Endodermal cell (in vitro differentiated cells): ENCODE results near the gene OR1F1. TPM values are rescaled to one million over a fixed set of nuclear protein-coding genes. Genes with fewer than 3 reads are reported as not detected.

ENCODE experiments used
- DNase-seq: peaks from one replicate; pipeline ENCODE4 v3.0.0-alpha.2; 2017
- H3K27ac ChIP-seq: 2 replicates; pipeline ENCODE4 v1.5.1; 2013; ENCODE audit warnings: mild to moderate bottlenecking, low read depth, low read length, moderate library complexity
- H3K27me3 ChIP-seq: 2 replicates; pipeline ENCODE4 v1.6.1; 2013; ENCODE audit warnings: mild to moderate bottlenecking, low read length, moderate library complexity; ENCODE audit not compliant: insufficient read depth, control insufficient read depth, poor library complexity, severe bottlenecking
- H3K36me3 ChIP-seq: 2 replicates; pipeline ENCODE4 v1.7.0; 2013; ENCODE audit warnings: mild to moderate bottlenecking, low read length, moderate library complexity; ENCODE audit not compliant: control insufficient read depth, insufficient read depth
- H3K4me1 ChIP-seq: one replicate; pipeline ENCODE4 v1.7.0; 2013; ENCODE audit warnings: low read length; ENCODE audit not compliant: control insufficient read depth, insufficient read depth
- H3K4me3 ChIP-seq: 2 replicates; pipeline ENCODE4 v1.5.1; 2013; ENCODE audit warnings: mild to moderate bottlenecking, low read length, moderate library complexity
- H3K9ac ChIP-seq: 2 replicates; pipeline ENCODE4 v1.6.1; 2013; ENCODE audit warnings: mild to moderate bottlenecking, low read length, moderate library complexity; ENCODE audit not compliant: poor library complexity, severe bottlenecking; ENCODE audit errors: extremely low read depth
- H3K9me3 ChIP-seq: 2 replicates; pipeline ENCODE4 v1.6.1; 2013; ENCODE audit warnings: mild to moderate bottlenecking, low read length, moderate library complexity; ENCODE audit not compliant: control insufficient read depth
- H3K27ac Mint-ChIP-seq: 2 replicates; pipeline ENCODE4 v1.8.0; 2020; ENCODE audit warnings: mixed read lengths
- H3K27me3 Mint-ChIP-seq: 2 replicates; pipeline ENCODE4 v1.8.0; 2021; ENCODE audit warnings: mild to moderate bottlenecking, mixed read lengths; ENCODE audit not compliant: insufficient read depth
- H3K36me3 Mint-ChIP-seq: 2 replicates; pipeline ENCODE4 v1.8.0; 2020; ENCODE audit warnings: low read depth, mixed read lengths
- H3K4me1 Mint-ChIP-seq: 2 replicates; pipeline ENCODE4 v1.8.0; 2020; ENCODE audit warnings: mixed read lengths
- H3K4me3 Mint-ChIP-seq: 2 replicates; pipeline ENCODE4 v1.8.0; 2020; ENCODE audit warnings: mild to moderate bottlenecking, moderate library complexity, mixed read lengths
- H3K9me3 Mint-ChIP-seq: 2 replicates; pipeline ENCODE4 v1.8.0; 2020; ENCODE audit warnings: mild to moderate bottlenecking, mixed read lengths
- CTCF ChIP-seq: fragments of 200-600 bp; sonication (generic); conservative IDR thresholded peaks from 2 replicates; pipeline ENCODE4 v1.5.0; 2021; ENCODE audit warnings: antibody characterized with exemption, mild to moderate bottlenecking
- WGBS, 2 experiments: methylation state at CpG; one replicate each; pipeline versions ENCODE4 v1.1.5 to v1.1.7; 2013; ENCODE audit warnings: missing lambda C conversion rate in 2 of 2, mixed read lengths in 1 of 2; ENCODE audit not compliant: insufficient coverage in 1 of 2, insufficient read length in 1 of 2; 5-methylcytosine and 5-hydroxymethylcytosine counted together
- total RNA-seq, 2 donors: library from RNA; stranded (reverse); fragmentation: NEBNext Ultra II Directional in 1 of 2; extraction: Animal tissue kit (Norgen Biotek cat#: 25700) in 1 of 2; gene quantifications; 2 replicates in 1 of 2; 3 replicates in 1 of 2; pipeline ENCODE4 v1.2.1, GENCODE V29; 2021

OR1F1 gene
- total RNA-seq, 2 donors from 2014 or later = 0.29 TPM; not detected in 1

DNA sequence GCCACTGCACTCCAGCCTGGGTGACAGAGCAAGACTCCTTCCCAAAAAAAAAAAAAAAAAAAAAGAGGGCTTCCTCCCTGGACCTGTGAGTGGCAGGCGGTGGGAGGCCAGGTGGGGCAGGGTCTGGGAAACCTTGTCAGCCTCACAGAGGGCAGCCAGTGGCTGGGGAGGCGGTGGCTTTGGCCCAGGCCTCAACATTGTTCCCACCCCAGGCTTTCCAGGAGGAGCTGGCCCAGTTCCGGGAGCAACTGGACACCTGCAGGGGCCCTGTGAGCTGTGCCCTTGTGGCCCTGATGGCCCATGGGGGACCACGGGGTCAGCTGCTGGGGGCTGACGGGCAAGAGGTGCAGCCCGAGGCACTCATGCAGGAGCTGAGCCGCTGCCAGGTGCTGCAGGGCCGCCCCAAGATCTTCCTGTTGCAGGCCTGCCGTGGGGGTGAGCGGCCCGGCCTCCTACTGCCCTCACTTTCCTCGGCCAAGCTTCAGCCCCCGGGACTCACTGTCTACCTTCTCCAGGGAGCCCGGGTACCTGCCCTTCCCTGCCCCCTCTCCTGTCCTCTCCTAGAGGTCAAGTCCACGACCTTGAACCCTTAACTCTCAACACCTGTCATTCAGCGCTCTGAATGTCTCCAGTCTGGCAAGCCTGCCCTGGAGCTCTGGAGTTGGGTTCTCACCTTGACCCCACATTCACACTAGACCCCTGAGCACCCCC is 40.8 kb upstream of the OR1F1 start:
- Mint-ChIP-seq H3K27me3 (peaks cover 17% of the 10 kb centered on the region), H3K9me3 (no peaks in the 10 kb centered on the region), H3K27ac (no peak overlapping the region), H3K4me1 (peaks cover 4% of the 10 kb centered on the region), H3K4me3 (no peak overlapping the region), H3K36me3 (peaks cover 5% of the 10 kb centered on the region)
- no peak overlapping the region for H3K4me3 ChIP-seq
- peaks cover 19% of the 10 kb centered on the region for H3K27me3 ChIP-seq
- TF ChIP-seq CTCF = no peak
- no peaks in the 10 kb centered on the region for H3K4me1 ChIP-seq
- WGBS, 2 experiments = 87 to 93% methylated on average over 9 to 16 of the region's 16 CpGs
- H3K9me3 ChIP-seq = no peaks in the 10 kb centered on the region
- H3K36me3 ChIP-seq = no peaks in the 10 kb centered on the region
- H3K27ac ChIP-seq = no peak overlapping the region
- DNase-seq = no peak
- no peak overlapping the region for H3K9ac ChIP-seq

GRCh38 chr16:3147757-3148104 is 40.3 kb upstream of the OR1F1 start:
- peaks cover 19% of the 10 kb centered on the region for H3K27me3 ChIP-seq
- H3K4me3 Mint-ChIP-seq = no peak overlapping the region
- H3K9me3 Mint-ChIP-seq = no peaks in the 10 kb centered on the region
- H3K27ac ChIP-seq = no peak overlapping the region
- H3K4me1 ChIP-seq = no peaks in the 10 kb centered on the region
- no peak for DNase-seq
- no peak for TF ChIP-seq CTCF
- 88 to 92% methylated on average over 4 to 5 of the region's 5 CpGs for WGBS, 2 experiments
- no peak overlapping the region for H3K27ac Mint-ChIP-seq
- no peak overlapping the region for H3K9ac ChIP-seq
- H3K9me3 ChIP-seq = no peaks in the 10 kb centered on the region
- H3K36me3 Mint-ChIP-seq = no peaks in the 10 kb centered on the region
- H3K4me1 Mint-ChIP-seq = peaks cover 4% of the 10 kb centered on the region
- no peak overlapping the region for H3K4me3 ChIP-seq
- H3K36me3 ChIP-seq = no peaks in the 10 kb centered on the region
- H3K27me3 Mint-ChIP-seq = peaks cover 17% of the 10 kb centered on the region

DNA sequence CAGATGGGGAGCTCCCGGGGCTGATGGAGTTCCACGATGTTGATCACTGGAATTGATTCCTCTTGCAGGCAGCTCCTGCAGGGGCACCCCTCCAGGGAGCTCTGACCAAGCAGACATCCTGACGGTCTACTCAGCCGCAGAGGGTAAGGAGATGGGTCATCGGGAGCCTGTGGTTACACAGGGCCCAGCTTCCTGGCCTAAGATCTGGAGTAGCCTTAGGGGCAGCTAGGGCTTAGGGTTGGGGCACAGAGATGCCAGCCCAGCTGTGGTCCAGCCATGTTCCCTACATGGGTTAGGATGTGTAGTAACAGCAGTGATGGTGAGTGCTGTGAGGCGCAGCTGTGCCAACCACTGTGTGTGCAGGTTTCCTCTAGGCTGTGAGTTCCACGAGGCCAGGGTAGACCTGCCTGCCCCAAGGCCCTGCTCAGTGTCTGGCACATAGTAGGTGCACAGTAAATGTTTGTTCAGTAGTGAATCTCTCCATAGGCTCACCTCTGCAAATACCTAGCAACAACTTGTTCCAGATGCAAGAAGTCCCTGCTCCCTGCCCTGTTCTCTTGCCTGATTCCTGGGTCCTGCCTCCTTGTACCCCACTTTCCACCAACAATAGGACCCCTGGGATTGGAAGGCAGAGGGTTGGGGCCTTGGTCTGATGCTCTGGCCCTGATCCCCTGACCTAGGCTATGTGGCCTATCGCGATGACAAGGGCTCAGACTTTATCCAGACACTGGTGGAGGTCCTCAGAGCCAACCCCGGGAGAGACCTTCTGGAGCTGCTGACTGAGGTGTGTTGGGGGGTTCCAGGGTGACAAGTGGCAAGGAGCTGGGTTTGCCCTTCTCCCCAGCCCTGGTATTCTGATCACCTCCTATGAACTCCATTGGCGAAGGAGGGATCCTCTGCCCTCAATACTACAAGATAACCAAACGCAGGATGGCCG is 39.5 kb upstream of the OR1F1 start:
- Mint-ChIP-seq H3K4me1 (peaks cover 4% of the 10 kb centered on the region), H3K36me3 (no peaks in the 10 kb centered on the region), H3K27ac (no peak overlapping the region), H3K9me3 (no peaks in the 10 kb centered on the region), H3K27me3 (peaks cover 18% of the 10 kb centered on the region), H3K4me3 (peak overlapping the region; percentile 82)
- no peaks in the 10 kb centered on the region for H3K9me3 ChIP-seq
- H3K36me3 ChIP-seq = no peaks in the 10 kb centered on the region
- no peak overlapping the region for H3K9ac ChIP-seq
- DNase-seq = no peak
- H3K27me3 ChIP-seq = peaks cover 19% of the 10 kb centered on the region
- no peak overlapping the region for H3K27ac ChIP-seq
- no peaks in the 10 kb centered on the region for H3K4me1 ChIP-seq
- no peak overlapping the region for H3K4me3 ChIP-seq
- whole genome bisulfite sequencing, 2 experiments = 93 to 94% methylated on average over 11 to 13 of the region's 13 CpGs
- no peak for TF ChIP-seq CTCF
